ENCODE measurements around the gene KRT6C.
"Not testable (repeated sequence)": the region's sequence is repeated elsewhere in the genome, so short reads cannot be mapped to it uniquely, and the experiment has no call there.

The KRT6C gene

DNA sequence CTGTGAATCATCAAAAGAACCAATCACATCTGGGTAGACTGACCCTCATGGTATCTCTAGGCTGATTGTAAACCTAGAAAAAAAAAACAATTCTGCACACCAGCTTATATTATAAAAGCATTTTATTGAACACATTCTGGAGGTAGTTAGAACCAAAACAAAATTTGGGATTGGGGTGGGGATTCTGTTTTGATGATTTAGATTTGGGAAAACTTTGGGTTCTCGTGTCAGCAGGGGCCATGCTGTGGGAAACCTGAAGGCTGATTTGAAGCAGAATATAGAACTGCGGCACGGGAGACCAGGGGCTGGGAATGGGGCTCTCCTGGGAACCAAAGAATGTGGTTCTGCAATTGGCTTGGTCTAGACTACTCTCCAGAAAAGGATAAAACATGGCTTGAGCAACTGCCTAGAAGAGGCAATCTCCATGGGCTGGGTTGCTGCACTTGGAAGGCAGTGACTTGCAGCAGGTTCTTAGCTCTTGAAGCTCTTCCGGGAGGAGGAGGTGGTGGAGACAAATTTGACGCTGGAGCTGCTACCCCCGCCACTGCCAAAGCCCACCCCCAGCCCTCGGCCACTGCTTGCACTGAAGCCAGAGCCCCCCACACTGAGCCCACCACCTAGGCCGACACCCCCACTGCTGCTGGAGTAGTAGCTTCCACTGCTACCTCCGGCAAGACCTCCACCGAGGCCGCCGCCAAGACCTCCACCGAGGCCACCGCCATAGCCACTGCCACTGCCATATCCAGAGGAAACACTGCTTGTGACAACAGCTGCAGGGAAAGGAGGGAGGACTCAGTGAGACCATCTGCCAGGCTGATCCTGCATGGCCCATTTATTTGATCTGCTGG, 41.1 kb upstream of the KRT6C start:
- TF ChIP-seq, protein P1, sequence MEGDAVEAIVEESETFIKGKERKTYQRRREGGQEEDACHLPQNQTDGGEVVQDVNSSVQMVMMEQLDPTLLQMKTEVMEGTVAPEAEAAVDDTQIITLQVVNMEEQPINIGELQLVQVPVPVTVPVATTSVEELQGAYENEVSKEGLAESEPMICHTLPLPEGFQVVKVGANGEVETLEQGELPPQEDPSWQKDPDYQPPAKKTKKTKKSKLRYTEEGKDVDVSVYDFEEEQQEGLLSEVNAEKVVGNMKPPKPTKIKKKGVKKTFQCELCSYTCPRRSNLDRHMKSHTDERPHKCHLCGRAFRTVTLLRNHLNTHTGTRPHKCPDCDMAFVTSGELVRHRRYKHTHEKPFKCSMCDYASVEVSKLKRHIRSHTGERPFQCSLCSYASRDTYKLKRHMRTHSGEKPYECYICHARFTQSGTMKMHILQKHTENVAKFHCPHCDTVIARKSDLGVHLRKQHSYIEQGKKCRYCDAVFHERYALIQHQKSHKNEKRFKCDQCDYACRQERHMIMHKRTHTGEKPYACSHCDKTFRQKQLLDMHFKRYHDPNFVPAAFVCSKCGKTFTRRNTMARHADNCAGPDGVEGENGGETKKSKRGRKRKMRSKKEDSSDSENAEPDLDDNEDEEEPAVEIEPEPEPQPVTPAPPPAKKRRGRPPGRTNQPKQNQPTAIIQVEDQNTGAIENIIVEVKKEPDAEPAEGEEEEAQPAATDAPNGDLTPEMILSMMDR (IDR thresholded peaks at IDR 0.05; ENCODE audit: low read depth, low read length) = no peak
- no peak for DNase-seq (ENCODE audit: low read depth, low spot score)
- no peak overlapping the region for H3K4me3 ChIP-seq (ENCODE audit: low read depth, low read length)
- in situ Hi-C loops (cut with HindIII; ENCODE audit: low sequenced_read_pairs) = no loop called here

DNA sequence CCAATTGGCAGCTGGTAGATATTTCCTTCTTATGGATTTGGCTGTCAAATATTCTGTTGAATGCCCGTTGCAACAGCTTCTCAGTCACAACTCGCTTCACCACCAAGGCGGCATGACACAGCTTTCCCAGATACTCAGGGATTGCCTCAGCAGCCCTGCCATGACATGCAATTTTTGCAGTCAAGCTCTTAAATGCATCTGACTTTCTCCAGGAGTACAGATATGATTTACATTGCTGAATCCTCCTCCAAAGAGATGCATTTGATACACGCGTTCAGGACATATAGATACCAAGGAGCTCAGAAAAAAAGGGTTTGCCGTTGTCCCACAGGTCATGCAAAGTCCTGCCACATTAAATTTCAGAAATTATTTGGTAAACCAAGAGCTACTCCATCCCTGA, 40.1 kb upstream of the KRT6C start:
- in situ Hi-C loops (cut with HindIII; ENCODE audit: low sequenced_read_pairs) = no loop called here
- no peak for DNase-seq (ENCODE audit: low read depth, low spot score)
- no peak overlapping the region for H3K4me3 ChIP-seq (ENCODE audit: low read depth, low read length)
- TF ChIP-seq, protein P1 (IDR thresholded peaks at IDR 0.05; ENCODE audit: low read depth, low read length) = no peak

DNA sequence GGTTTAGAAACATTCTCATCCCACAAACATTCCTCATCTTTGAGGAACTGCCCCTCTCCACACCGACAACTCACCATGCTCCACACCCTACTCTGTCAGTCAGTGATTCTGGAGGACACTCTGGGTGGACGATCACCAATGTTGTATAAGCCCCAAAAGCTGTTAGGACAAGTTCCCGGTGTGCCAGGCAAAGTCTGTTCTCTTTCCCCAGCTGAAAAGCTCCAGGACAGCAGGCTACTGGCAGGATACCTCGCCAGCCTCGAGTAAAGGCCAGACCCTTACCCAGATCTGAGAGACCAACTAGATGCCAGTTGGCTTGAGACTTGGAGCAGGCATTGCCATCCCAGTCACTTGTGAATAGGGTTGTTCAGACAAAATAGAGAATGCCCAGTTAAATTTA, 34.6 kb upstream of the KRT6C start:
- H3K4me3 ChIP-seq (ENCODE audit: low read depth, low read length) = no peak overlapping the region
- no peak for DNase-seq (ENCODE audit: low read depth, low spot score)
- in situ Hi-C loops (cut with HindIII; ENCODE audit: low sequenced_read_pairs) = no loop called here
- TF ChIP-seq, protein P1 (IDR thresholded peaks at IDR 0.05; ENCODE audit: low read depth, low read length) = no peak

DNA sequence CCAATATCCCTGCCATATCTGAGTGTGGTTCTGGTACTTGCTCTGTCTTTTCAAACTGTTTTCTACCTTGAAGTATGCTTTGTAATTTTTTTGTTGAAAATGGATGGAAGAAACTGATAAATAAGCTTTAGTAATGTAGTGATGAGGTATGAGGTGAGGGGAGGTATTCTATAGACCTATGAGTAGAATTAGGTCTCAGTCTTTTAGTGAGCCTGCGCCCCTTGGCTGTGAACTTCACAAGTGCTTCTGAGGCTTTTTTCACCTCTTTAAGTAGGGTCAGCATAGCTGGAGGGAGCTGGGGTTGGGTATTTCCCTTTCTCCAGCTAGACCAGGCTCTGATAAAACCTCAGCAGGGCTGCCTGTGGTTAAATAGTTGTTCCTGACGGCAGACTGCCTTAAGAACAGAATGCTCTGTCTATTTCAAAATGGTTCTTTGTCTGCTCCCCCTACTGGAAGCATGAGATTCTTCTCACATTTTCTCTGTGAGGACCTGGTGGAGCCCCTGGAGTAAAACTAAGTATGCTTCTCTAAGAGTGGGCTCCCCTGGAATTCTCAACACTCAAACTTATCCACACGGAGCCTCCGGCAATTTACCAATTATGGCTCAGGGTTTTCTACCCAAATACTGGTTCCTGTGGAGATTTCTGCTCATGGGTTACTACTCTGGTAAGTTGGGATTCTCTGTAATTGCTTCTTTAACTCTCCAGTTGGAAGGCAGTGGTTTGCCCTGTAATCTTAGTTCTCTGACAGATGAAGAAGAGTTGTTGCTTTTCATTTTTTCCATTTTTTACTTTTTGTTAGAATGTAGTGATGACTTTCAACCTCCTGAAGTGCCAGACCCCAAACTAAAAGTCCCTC, 33.5 kb upstream of the KRT6C start:
- TF ChIP-seq, protein P1 (IDR thresholded peaks at IDR 0.05; ENCODE audit: low read depth, low read length) = peak; percentile 72
- in situ Hi-C loops (cut with HindIII; ENCODE audit: low sequenced_read_pairs) = no loop called here
- no peak overlapping the region for H3K4me3 ChIP-seq (ENCODE audit: low read depth, low read length)
- DNase-seq (ENCODE audit: low read depth, low spot score) = peak; percentile 79

DNA sequence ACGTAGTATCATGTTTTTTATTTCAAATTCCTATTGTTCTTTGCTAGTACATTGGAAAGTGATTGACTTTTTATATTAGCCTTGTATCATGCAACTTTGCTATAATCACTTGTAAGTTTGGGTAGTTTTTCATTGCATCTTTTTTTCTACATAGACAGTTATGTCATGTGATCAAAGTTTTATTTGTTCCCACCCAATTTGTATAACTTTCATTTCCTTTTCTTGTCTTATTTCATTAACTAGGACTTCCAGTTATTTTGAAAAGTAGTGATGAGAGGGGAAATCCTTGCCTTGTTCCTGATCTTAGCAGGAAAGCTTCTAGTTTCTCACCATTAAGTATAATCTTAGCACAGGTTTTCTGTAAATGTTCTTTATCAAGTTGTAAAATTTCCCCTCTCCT, 29.3 kb upstream of the KRT6C start:
- DNase-seq (ENCODE audit: low read depth, low spot score) = no peak
- H3K4me3 ChIP-seq (ENCODE audit: low read depth, low read length) = no peak overlapping the region
- TF ChIP-seq, protein P1 (IDR thresholded peaks at IDR 0.05; ENCODE audit: low read depth, low read length) = no peak
- in situ Hi-C loops (cut with HindIII; ENCODE audit: low sequenced_read_pairs) = no loop called here

DNA sequence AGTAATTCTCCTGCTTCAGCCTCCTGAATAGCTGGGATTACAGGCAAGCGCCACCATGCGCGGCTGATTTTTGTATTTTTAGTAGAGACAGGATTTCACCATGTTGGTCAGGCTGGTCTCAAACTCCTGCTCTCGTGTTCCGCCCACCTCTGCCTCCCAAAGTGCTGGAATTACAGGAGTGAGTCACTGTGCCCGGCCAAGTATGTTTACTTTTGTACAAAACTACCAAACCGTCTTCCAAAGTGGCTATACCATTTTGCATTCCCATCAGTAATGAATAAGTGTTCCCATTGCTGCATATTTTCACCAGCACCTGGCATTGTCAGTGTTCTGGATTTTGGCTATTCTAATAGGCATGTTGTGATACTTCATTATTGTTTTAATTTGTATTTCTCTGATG, 27.9 kb upstream of the KRT6C start:
- in situ Hi-C loops (cut with HindIII; ENCODE audit: low sequenced_read_pairs) = no loop called here
- TF ChIP-seq, protein P1 (IDR thresholded peaks at IDR 0.05; ENCODE audit: low read depth, low read length) = no peak
- DNase-seq (ENCODE audit: low read depth, low spot score) = no peak
- no peak overlapping the region for H3K4me3 ChIP-seq (ENCODE audit: low read depth, low read length)

DNA sequence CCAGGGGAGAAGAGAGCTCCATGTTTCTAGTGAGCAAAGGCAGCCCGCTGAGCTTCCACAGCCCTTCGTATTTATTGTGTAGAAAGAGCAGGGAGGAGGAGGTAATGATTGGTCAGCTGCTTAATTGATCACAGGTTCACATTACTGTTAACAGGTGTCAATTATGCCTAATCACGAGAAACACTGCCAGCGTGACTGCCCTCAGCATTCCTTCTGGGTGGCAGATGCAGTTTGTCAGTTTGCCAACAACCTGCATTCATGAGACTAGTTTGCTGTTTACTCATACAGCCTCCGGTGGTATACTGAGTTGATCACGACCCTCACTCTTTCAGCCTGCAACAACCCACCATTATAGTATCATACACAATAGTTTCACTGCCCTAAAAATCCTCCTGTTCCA, 27.0 kb upstream of the KRT6C start:
- in situ Hi-C loops (cut with HindIII; ENCODE audit: low sequenced_read_pairs); DNase-seq (ENCODE audit: low read depth, low spot score); H3K4me3 ChIP-seq (ENCODE audit: low read depth, low read length): not testable (repeated sequence)
